Adrenal gland (tissue), 5 donors: ENCODE measurements around the gene RAD9A.
"Not testable (repeated sequence)": the region's sequence is repeated elsewhere in the genome, so short reads cannot be mapped to it uniquely, and the experiment has no call there.

Source experiments
- POLR2A ChIP-seq, 2 donors: fragments of 450-650 bp; IDR thresholded peaks; one replicate each; pipeline ENCODE4 v1.6.1; 2017; ENCODE audit warnings: antibody characterized with exemption in 2 of 2, mild to moderate bottlenecking in 2 of 2, moderate library complexity in 1 of 2
- TF ChIP-seq, protein P1 (sequence below), 6 experiments: fragments of 450-650 bp in 4 of 6; fragments of 200-600 bp in 2 of 6; sonication (generic) in 1 of 6; IDR thresholded peaks; 1 replicate in 5 of 6; 2 replicates in 1 of 6; pipeline versions ENCODE4 v1.5.1 to v1.8.0; 2016 to 2021; ENCODE audit warnings: antibody characterized with exemption in 6 of 6, mild to moderate bottlenecking in 2 of 6, moderate library complexity in 1 of 6
- donor health status: DM: no; HTN: no; CAD: no.

DNA sequence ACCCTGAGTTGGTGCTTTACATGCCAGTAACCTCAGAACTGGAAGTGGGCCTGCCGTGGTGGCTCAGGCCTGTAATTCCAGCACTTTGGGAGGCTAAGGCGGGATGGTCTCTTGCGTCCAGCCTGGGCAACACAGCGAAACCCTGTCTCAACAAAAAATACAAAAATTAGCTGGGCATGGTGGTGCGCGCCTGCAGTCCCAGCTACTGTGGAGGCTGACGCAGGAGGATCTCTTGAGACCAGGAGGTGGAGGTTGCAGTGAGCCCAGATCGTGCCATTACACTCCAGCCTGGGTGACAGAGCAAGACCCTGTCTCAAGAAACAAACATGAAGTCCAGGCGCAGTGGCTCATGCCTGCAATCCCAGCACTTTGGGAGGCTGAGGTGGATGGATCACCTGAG is 11.3 kb downstream of the RAD9A start:
- TF ChIP-seq, protein P1, sequence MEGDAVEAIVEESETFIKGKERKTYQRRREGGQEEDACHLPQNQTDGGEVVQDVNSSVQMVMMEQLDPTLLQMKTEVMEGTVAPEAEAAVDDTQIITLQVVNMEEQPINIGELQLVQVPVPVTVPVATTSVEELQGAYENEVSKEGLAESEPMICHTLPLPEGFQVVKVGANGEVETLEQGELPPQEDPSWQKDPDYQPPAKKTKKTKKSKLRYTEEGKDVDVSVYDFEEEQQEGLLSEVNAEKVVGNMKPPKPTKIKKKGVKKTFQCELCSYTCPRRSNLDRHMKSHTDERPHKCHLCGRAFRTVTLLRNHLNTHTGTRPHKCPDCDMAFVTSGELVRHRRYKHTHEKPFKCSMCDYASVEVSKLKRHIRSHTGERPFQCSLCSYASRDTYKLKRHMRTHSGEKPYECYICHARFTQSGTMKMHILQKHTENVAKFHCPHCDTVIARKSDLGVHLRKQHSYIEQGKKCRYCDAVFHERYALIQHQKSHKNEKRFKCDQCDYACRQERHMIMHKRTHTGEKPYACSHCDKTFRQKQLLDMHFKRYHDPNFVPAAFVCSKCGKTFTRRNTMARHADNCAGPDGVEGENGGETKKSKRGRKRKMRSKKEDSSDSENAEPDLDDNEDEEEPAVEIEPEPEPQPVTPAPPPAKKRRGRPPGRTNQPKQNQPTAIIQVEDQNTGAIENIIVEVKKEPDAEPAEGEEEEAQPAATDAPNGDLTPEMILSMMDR (IDR thresholded peaks at IDR 0.05) = not testable (repeated sequence)
- not testable (repeated sequence) for TF ChIP-seq POLR2A (IDR thresholded peaks at IDR 0.05)
